Natural killer cell (primary cell): ENCODE results near the gene PDE4B. TPM values are rescaled to one million over a fixed set of nuclear protein-coding genes. Genes with fewer than 3 reads are reported as not detected.

Experiments used
- ATAC-seq, 3 donors: fragments of 150-1000 bp in 2 of 3; fragments of 200-7000 bp in 1 of 3; cut with Tn5 transposase; 1 replicate in 1 of 3; 2 replicates in 2 of 3; pipeline ENCODE4 v1.10.0; 2021; ENCODE audit warnings: mild to moderate bottlenecking in 2 of 3, moderate library complexity in 2 of 3
- DNase-seq, 2 donors: peaks; one replicate each; pipeline versions ENCODE4 v3.0.0 to v3.0.0-alpha.2; 2013 to 2021; ENCODE audit warnings: mixed read lengths in 1 of 2
- H3K27ac ChIP-seq: one replicate; pipeline ENCODE4 v1.5.1; 2013; ENCODE audit warnings: mild to moderate bottlenecking, low read length
- H3K27me3 ChIP-seq: one replicate; pipeline ENCODE4 v1.6.1; 2013; ENCODE audit warnings: low read length; ENCODE audit not compliant: control insufficient read depth, insufficient read depth
- H3K36me3 ChIP-seq: one replicate; pipeline ENCODE4 v1.6.1; 2013; ENCODE audit warnings: low read length; ENCODE audit not compliant: control insufficient read depth, insufficient read depth
- H3K4me1 ChIP-seq: one replicate; pipeline ENCODE4 v1.6.1; 2013; ENCODE audit warnings: low read length; ENCODE audit not compliant: control insufficient read depth, insufficient read depth
- H3K4me3 ChIP-seq: one replicate; pipeline ENCODE4 v1.5.1; 2013; ENCODE audit warnings: low read length
- H3K9me3 ChIP-seq: one replicate; pipeline ENCODE4 v1.6.1; 2013; ENCODE audit warnings: low read length; ENCODE audit not compliant: control insufficient read depth, insufficient read depth
- H3K27ac Mint-ChIP-seq, 2 donors: one replicate each; pipeline ENCODE4 v1.8.0; 2022; ENCODE audit warnings: mild to moderate bottlenecking in 2 of 2, mixed read lengths in 2 of 2, moderate library complexity in 1 of 2
- H3K27me3 Mint-ChIP-seq, 2 donors: one replicate each; pipeline ENCODE4 v1.8.0; 2022; ENCODE audit warnings: low read depth in 2 of 2, mixed read lengths in 2 of 2
- H3K36me3 Mint-ChIP-seq: one replicate; pipeline ENCODE4 v1.8.0; 2022; ENCODE audit warnings: mixed read lengths
- H3K4me1 Mint-ChIP-seq, 2 donors: one replicate each; pipeline ENCODE4 v1.8.0; 2022; ENCODE audit warnings: mixed read lengths in 2 of 2
- H3K4me3 Mint-ChIP-seq: one replicate; pipeline ENCODE4 v1.8.0; 2022; ENCODE audit warnings: mild to moderate bottlenecking, moderate library complexity, mixed read lengths
- H3K9me3 Mint-ChIP-seq, 2 donors: one replicate each; pipeline ENCODE4 v1.8.0; 2022; ENCODE audit warnings: mixed read lengths in 2 of 2
- CTCF ChIP-seq: fragments of 200-600 bp; IDR thresholded peaks from one replicate; pipeline ENCODE4 v1.8.0; 2022; ENCODE audit warnings: antibody characterized with exemption
- WGBS: methylation state at CpG from one replicate; pipeline ENCODE4 v1.1.7; 2013; ENCODE audit warnings: missing lambda C conversion rate; ENCODE audit not compliant: insufficient coverage; 5-methylcytosine and 5-hydroxymethylcytosine counted together
- intact Hi-C: fragments of 100-400 bp; cut with micrococcal nuclease; formaldehyde crosslinking; loops from one replicate; pipeline ENCODE4 v1.14.2; 2022
- total RNA-seq, 4 donors: library from RNA; stranded (reverse); fragments of 120-200 nt in 1 of 4; gene quantifications; one replicate each; pipeline versions ENCODE4 v1.2.3 to v1.2.4, GENCODE V29; 2013 to 2022

PDE4B gene
- total RNA-seq, 3 donors from 2014 or later (not counting 1 experiment from before 2014, with no cell fraction given), result 18.0 to 42.4 (median 25.5) TPM

GRCh38 chr1:65983500-65983899 is 190.8 kb downstream of the PDE4B start:
- Histone ChIP-seq H3K27me3 (no peaks in the 10 kb centered on the region), H3K4me3 (no peak overlapping the region), H3K4me1 (no peaks in the 10 kb centered on the region), H3K9me3 (no peaks in the 10 kb centered on the region), H3K27ac (no peak overlapping the region), H3K36me3 (no peaks in the 10 kb centered on the region)
- H3K27ac Mint-ChIP-seq, result no peak overlapping the region
- no peak overlapping the region for H3K4me3 Mint-ChIP-seq
- no peak for ATAC-seq
- no peaks in the 10 kb centered on the region for H3K4me1 Mint-ChIP-seq
- TF ChIP-seq CTCF, result no peak
- H3K36me3 Mint-ChIP-seq, result no peaks in the 10 kb centered on the region
- no peaks in the 10 kb centered on the region for H3K9me3 Mint-ChIP-seq
- 90% methylated on average over 5 of the region's 5 CpGs for whole genome bisulfite sequencing
- H3K27me3 Mint-ChIP-seq, result peaks cover 4 to 6% of the 10 kb centered on the region in 2 donors
- intact Hi-C loops, result no loop called here
- no peak for DNase-seq

- Mint-ChIP-seq H3K36me3 (no peaks in the 10 kb centered on the region), H3K27ac (no peak overlapping the region), H3K4me1 (no peaks in the 10 kb centered on the region), H3K27me3 (peaks cover 4 to 6% of the 10 kb centered on the region in 2 donors), H3K9me3 (no peaks in the 10 kb centered on the region), H3K4me3 (no peak overlapping the region)
- H3K4me3 ChIP-seq, result no peak overlapping the region
- intact Hi-C loops, result no loop called here
- ATAC-seq (no peak), DNase-seq (no peak)
- no peak for TF ChIP-seq CTCF
- no peak overlapping the region for H3K27ac ChIP-seq
- no peaks in the 10 kb centered on the region for H3K27me3 ChIP-seq
- no peaks in the 10 kb centered on the region for H3K4me1 ChIP-seq
- no CpG with 5 or more reads among the region's 1 CpG for WGBS
- H3K36me3 ChIP-seq, result no peaks in the 10 kb centered on the region
- no peaks in the 10 kb centered on the region for H3K9me3 ChIP-seq
Observed at GRCh38 chr1:65985393-65986066, 192.8 kb downstream of the PDE4B start.

- H3K27me3 Mint-ChIP-seq, result peaks cover 4 to 6% of the 10 kb centered on the region in 2 donors
- intact Hi-C loops, result no loop called here
- DNase-seq, result no peak
- 80% methylated on average over 1 of the region's 1 CpG for WGBS
- Histone ChIP-seq H3K27me3 (no peaks in the 10 kb centered on the region), H3K4me1 (no peaks in the 10 kb centered on the region), H3K4me3 (no peak overlapping the region), H3K27ac (no peak overlapping the region), H3K36me3 (no peaks in the 10 kb centered on the region), H3K9me3 (no peaks in the 10 kb centered on the region)
- H3K36me3 Mint-ChIP-seq, result no peaks in the 10 kb centered on the region
- no peak for TF ChIP-seq CTCF
- H3K4me1 Mint-ChIP-seq, result no peaks in the 10 kb centered on the region
- no peaks in the 10 kb centered on the region for H3K9me3 Mint-ChIP-seq
- H3K4me3 Mint-ChIP-seq, result no peak overlapping the region
- H3K27ac Mint-ChIP-seq, result no peak overlapping the region
- no peak for ATAC-seq
Observed at GRCh38 chr1:65986146-65986545, 193.5 kb downstream of the PDE4B start.

- H3K27ac ChIP-seq, result no peak overlapping the region
- Mint-ChIP-seq H3K27me3 (peaks cover 0 to 12% of the 10 kb centered on the region in 2 donors), H3K9me3 (no peaks in the 10 kb centered on the region), H3K36me3 (no peaks in the 10 kb centered on the region), H3K4me1 (no peaks in the 10 kb centered on the region), H3K27ac (no peak overlapping the region), H3K4me3 (no peak overlapping the region)
- H3K4me1 ChIP-seq, result no peaks in the 10 kb centered on the region
- H3K9me3 ChIP-seq, result no peaks in the 10 kb centered on the region
- ATAC-seq (no peak), DNase-seq (no peak)
- intact Hi-C loops, result no loop called here
- WGBS, result no CpG with 5 or more reads among the region's 1 CpG
- no peaks in the 10 kb centered on the region for H3K27me3 ChIP-seq
- H3K4me3 ChIP-seq, result no peak overlapping the region
- TF ChIP-seq CTCF, result no peak
- no peaks in the 10 kb centered on the region for H3K36me3 ChIP-seq
Observed at GRCh38 chr1:65990161-65990560, 197.5 kb downstream of the PDE4B start.
